T-cell (primary cell): Measurements from ENCODE around the gene NPHP4. TPM values are rescaled to one million over a fixed set of nuclear protein-coding genes. Genes with fewer than 3 reads are reported as not detected.

Source experiments
- ATAC-seq, 4 experiments: fragments of 200-7000 bp in 3 of 4; fragments of 150-1000 bp in 1 of 4; cut with Tn5 transposase; replicated peaks in 1 of 4; 1 replicate in 3 of 4; 2 replicates in 1 of 4; pipeline ENCODE4 v1.10.0; 2021; ENCODE audit warnings: moderate library complexity in 3 of 4, mild to moderate bottlenecking in 2 of 4, moderate number of reproducible peaks in 1 of 4
- CTCF ChIA-PET, 2 donors: fragments of 300-600 bp; sonication (Branson Sonifier 250); formaldehyde crosslinking; loops; one replicate each; lab custom pipeline; 2022; ENCODE audit warnings: antibody characterized with exemption in 2 of 2; lab: Charles Lee
- POLR2A ChIA-PET, 2 donors: fragments of 300-600 bp; sonication (Branson Sonifier 250); formaldehyde crosslinking; loops; one replicate each; lab custom pipeline; 2022; ENCODE audit warnings: antibody characterized with exemption in 2 of 2; lab: Charles Lee
- DNase-seq, 35 experiments: peaks; one replicate each; pipeline versions ENCODE4 v3.0.0 to v3.0.0-alpha.2; 2013 to 2023
- H3K27ac ChIP-seq: one replicate; pipeline ENCODE4 v1.5.1; 2013; ENCODE audit warnings: low read length
- H3K27me3 ChIP-seq, 2 experiments: replicated peaks in 1 of 2; 1 replicate in 1 of 2; 2 replicates in 1 of 2; pipeline versions ENCODE4 v1.6.1 to v1.7.0; 2013; ENCODE audit warnings: low read length in 1 of 2, mixed read lengths in 1 of 2; ENCODE audit not compliant: control insufficient read depth in 2 of 2, insufficient read depth in 2 of 2; ENCODE audit errors: extremely low read depth in 1 of 2
- H3K36me3 ChIP-seq, 2 donors: 1 replicate in 1 of 2; 2 replicates in 1 of 2; pipeline versions ENCODE4 v1.6.1 to v1.7.0; 2013; ENCODE audit warnings: low read length in 1 of 2; ENCODE audit not compliant: control insufficient read depth in 2 of 2, insufficient read depth in 1 of 2; ENCODE audit errors: extremely low read depth in 1 of 2
- H3K4me1 ChIP-seq, 2 experiments: 1 replicate in 1 of 2; 2 replicates in 1 of 2; pipeline versions ENCODE4 v1.6.1 to v1.7.0; 2013; ENCODE audit warnings: low read length in 2 of 2, mixed read lengths in 1 of 2; ENCODE audit not compliant: insufficient read depth in 2 of 2, control insufficient read depth in 1 of 2; ENCODE audit errors: extremely low read depth in 1 of 2
- H3K4me3 ChIP-seq, 2 donors: 1 replicate in 1 of 2; 2 replicates in 1 of 2; pipeline versions ENCODE4 v1.5.1 to v1.7.0; 2013; ENCODE audit warnings: mild to moderate bottlenecking in 2 of 2, low read length in 1 of 2, moderate library complexity in 1 of 2; ENCODE audit not compliant: control insufficient read depth in 1 of 2; ENCODE audit errors: extremely low read depth in 1 of 2
- H3K9me3 ChIP-seq: 2 replicates; pipeline ENCODE4 v1.7.0; 2013
- H3K27ac Mint-ChIP-seq, 2 donors: one replicate each; pipeline ENCODE4 v1.8.0; 2020 to 2021; ENCODE audit warnings: mild to moderate bottlenecking in 2 of 2, mixed read lengths in 2 of 2
- H3K27me3 Mint-ChIP-seq, 2 donors: one replicate each; pipeline ENCODE4 v1.8.0; 2021 to 2022; ENCODE audit warnings: mixed read lengths in 2 of 2
- H3K36me3 Mint-ChIP-seq: one replicate; pipeline ENCODE4 v1.8.0; 2021; ENCODE audit warnings: mixed read lengths
- H3K4me1 Mint-ChIP-seq, 3 donors: one replicate each; pipeline ENCODE4 v1.8.0; 2020 to 2022; ENCODE audit warnings: mixed read lengths in 3 of 3, mild to moderate bottlenecking in 1 of 3
- H3K4me3 Mint-ChIP-seq, 3 donors: one replicate each; pipeline ENCODE4 v1.8.0; 2020 to 2022; ENCODE audit warnings: mild to moderate bottlenecking in 3 of 3, mixed read lengths in 3 of 3, moderate library complexity in 3 of 3
- H3K9me3 Mint-ChIP-seq, 3 donors: one replicate each; pipeline ENCODE4 v1.8.0; 2020 to 2022; ENCODE audit warnings: mixed read lengths in 3 of 3
- WGBS: methylation state at CpG from one replicate; pipeline ENCODE4 v1.1.5; 2013; ENCODE audit warnings: missing lambda C conversion rate; ENCODE audit not compliant: insufficient coverage; 5-methylcytosine and 5-hydroxymethylcytosine counted together
- total RNA-seq, 35 experiments: library from RNA in 6 of 35; stranded (reverse) in 6 of 35; fragments of 120-200 nt in 1 of 35; gene quantifications; one replicate each; pipeline versions ENCODE4 v1.2.1 to v1.2.4 and lab custom pipeline; 2013 to 2026

The NPHP4 gene
- total RNA-seq, 5 donors from 2014 or later (not counting 1 experiment from before 2014, with no cell fraction given): 9.0 to 10.5 (median 9.8) TPM

DNA sequence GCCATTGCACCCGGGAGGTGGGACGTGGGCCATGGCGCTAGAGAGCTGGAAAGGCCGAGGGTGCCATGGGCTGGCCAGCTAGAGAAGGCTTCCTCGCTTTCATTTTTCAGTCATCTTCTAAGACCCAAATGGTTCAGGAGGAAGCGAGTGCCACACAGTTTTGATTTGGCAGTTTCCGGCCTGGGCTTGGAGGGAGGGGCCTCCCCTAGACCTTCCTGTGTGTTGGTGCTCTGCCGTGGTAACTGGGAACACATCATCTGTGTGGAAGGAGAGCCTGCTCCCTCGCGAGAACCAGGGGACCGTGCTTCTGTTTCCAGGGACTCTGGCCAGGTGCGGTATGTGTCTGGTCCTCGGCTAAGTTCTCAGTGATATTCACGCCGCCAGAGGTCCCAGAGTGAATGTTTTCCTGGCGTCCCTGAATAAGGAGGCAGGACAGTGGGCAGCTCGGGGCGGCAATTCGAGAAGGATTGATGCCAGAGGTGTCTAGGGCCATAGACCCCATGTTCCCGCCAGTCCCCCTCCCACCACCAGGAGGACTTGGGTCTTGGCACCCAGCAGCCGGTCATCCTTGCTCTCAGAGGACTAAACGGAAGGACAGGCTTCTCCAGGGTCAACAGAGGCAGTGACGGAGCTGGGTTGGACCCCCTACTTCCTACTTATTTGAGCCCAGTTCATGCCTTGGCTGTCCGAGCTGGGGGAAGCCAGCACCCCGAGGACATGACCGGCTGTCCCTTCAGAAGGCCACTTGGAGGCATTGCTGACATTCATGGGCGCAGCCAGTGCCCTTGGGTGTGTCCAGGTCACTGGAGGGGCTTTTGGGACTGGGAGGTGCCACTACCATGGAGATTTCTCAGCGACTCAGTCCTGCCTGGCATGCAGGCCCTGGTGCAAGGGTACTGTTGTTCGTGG, 2.7 kb upstream of the NPHP4 start:
- peaks cover 10 to 63% of the 10 kb centered on the region in 2 experiments for H3K4me1 ChIP-seq
- POLR2A ChIA-PET: interaction anchor here in 1 of 2 donors (1.1 kb wide), 1 partner anchor 465 kb away, joined by 4 read pairs; no protein-coding TSS in a partner anchor
- CTCF ChIA-PET: interaction anchor here in 1 of 2 donors (0.6 to 0.9 kb wide), 2 partner anchors 31 to 46 kb away, joined by 3 to 5 read pairs; no protein-coding TSS in a partner anchor
- H3K36me3 ChIP-seq: peaks cover 5% of the 10 kb centered on the region in 2 donors
- peak overlapping the region; percentile 2 to 66 for H3K4me3 ChIP-seq
- DNase-seq (peak; percentile 50 to 79 (median 68)), ATAC-seq (peak; percentile 13 to 39 (median 29))
- peak overlapping the region; percentile 57 for H3K27ac ChIP-seq
- 49% methylated on average over 23 of the region's 29 CpGs for WGBS
- Mint-ChIP-seq H3K27me3 (no peaks in the 10 kb centered on the region), H3K36me3 (no peaks in the 10 kb centered on the region), H3K4me1 (peaks cover 43 to 59% (median 57%) of the 10 kb centered on the region in 3 donors), H3K27ac (peak overlapping the region; percentile 96 to 98), H3K9me3 (no peaks in the 10 kb centered on the region), H3K4me3 (peak overlapping the region; percentile 90 to 95 (median 91))
- H3K9me3 ChIP-seq: no peaks in the 10 kb centered on the region
- H3K27me3 ChIP-seq: no peaks in the 10 kb centered on the region

DNA sequence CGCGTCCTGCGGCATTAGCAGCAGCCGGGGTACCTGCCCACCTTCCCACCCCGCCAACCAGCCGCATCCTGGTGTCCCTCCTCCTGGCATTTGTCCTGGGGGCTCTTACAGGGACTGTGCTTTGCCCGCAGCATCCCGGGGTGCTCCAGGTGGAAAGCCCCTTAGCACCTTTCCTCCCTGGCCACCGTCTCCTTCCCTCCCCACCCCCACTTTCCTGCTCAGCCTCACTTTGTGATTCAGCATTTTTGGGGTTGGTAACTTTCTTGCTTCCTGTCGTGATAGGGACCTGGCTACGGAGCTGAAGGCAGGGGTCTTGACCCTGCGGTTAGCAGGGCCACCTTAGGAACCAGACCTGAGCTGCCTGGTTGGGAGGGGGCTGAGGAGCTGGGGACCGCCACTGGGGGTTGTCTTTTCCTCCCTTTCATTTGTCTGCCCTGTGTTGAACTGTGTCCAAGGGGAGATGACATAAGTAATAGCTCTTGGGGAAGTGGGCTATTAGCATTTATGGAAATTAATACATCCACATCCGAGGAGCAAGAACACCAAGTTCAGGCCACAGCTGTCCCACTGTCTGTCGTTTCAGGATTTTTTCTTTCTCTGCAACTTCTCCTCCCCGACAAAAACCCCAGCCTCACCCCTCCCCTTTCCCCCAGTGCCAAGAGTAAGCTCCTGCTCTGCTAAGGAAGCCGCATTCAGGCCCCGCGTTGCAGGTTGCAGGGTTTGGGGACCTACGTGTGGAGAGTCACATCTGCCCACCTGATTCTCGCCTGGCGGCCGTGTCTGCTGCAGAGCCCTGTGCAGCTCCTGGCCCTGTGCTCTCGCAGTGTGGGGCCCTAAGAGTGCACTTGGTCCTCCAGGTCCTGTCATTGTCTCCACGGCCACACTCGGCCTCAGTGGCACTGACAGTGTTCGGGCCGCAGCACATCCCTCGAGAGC, 1.6 kb upstream of the NPHP4 start:
- peak in 3 of 35 experiments; percentile 4 to 42 (median 15) for DNase-seq
- no peaks in the 10 kb centered on the region for H3K36me3 Mint-ChIP-seq
- H3K27me3 Mint-ChIP-seq: no peaks in the 10 kb centered on the region
- Histone ChIP-seq H3K27me3 (no peaks in the 10 kb centered on the region), H3K4me1 (peaks cover 10 to 63% of the 10 kb centered on the region in 2 experiments), H3K4me3 (peak overlapping the region; percentile 65 to 66), H3K36me3 (peaks cover 5% of the 10 kb centered on the region in 2 donors), H3K27ac (peak overlapping the region; percentile 57), H3K9me3 (no peaks in the 10 kb centered on the region)
- H3K27ac Mint-ChIP-seq: peak overlapping the region; percentile 96 to 98
- POLR2A ChIA-PET: interaction anchor here (0.7 to 1.1 kb wide), 3 partner anchors 32 to 466 kb away, joined by 3 to 4 read pairs (median 4); no protein-coding TSS in a partner anchor
- H3K4me1 Mint-ChIP-seq: peaks cover 39 to 53% (median 51%) of the 10 kb centered on the region in 3 donors
- ATAC-seq: no peak
- H3K9me3 Mint-ChIP-seq: no peaks in the 10 kb centered on the region
- peak overlapping the region; percentile 90 to 95 (median 91) for H3K4me3 Mint-ChIP-seq
- CTCF ChIA-PET: interaction anchor here (0.8 to 0.9 kb wide), 3 partner anchors 31 to 35 kb away, joined by 3 to 5 read pairs (median 3); no protein-coding TSS in a partner anchor
- 11% methylated on average over 27 of the region's 29 CpGs for WGBS

GRCh38 chr1:5992814-5993555, 760 bp upstream of the NPHP4 start:
- ATAC-seq: no peak
- Mint-ChIP-seq H3K27ac (peak overlapping the region; percentile 96 to 98), H3K9me3 (no peaks in the 10 kb centered on the region), H3K4me1 (peaks cover 35 to 52% (median 43%) of the 10 kb centered on the region in 3 donors), H3K27me3 (no peaks in the 10 kb centered on the region), H3K4me3 (peak overlapping the region; percentile 90 to 95 (median 91)), H3K36me3 (no peaks in the 10 kb centered on the region)
- DNase-seq: peak in 3 of 35 experiments; percentile 11 to 33 (median 20)
- POLR2A ChIA-PET: interaction anchor here in 1 of 2 donors (0.7 kb wide), 2 partner anchors 33 to 35 kb away, joined by 4 to 6 read pairs; no protein-coding TSS in a partner anchor
- Histone ChIP-seq H3K9me3 (no peaks in the 10 kb centered on the region), H3K4me1 (peaks cover 10 to 56% of the 10 kb centered on the region in 2 experiments), H3K4me3 (peak overlapping the region; percentile 65 to 66), H3K36me3 (peaks cover 5% of the 10 kb centered on the region in 2 donors), H3K27me3 (no peaks in the 10 kb centered on the region), H3K27ac (peak overlapping the region; percentile 57)
- CTCF ChIA-PET: interaction anchor here (0.6 to 1.4 kb wide), 5 partner anchors 10 to 41 kb away, joined by 3 to 7 read pairs (median 3); no protein-coding TSS in a partner anchor
- 0% methylated on average over 25 of the region's 49 CpGs for WGBS

DNA sequence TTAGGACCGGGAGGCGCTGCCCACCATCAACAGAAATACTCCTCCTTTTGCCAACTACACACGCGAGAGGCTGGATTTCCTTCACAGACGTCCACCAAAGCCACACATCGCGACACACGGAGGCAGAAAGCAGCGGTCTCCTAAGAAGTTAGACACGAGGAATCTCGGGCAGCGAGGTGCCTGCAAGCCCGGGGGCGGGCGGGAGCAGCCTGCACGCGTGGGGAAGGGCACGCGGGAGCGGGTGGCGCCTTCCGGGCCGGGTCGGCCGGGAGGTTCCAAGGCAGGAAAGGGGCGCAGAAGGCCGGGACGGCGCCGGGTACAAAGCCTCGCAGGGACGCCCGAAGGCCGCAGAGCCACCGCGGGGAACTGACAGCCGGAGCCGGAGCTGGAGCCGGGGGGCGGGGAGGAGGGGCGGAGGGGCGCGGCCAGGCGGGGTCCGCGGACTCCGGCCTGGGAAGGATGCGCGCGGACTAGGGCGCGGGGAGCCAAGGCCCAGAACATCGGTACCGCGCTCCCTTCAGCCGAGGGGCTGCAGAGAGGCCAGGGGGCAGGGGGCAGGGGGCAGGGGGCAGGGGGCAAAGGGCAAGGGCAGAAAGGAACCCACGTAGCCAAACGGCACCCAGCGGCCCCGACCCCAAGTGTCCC, 722 bp downstream of the NPHP4 start:
- Mint-ChIP-seq H3K27me3 (no peaks in the 10 kb centered on the region), H3K4me3 (peak overlapping the region; percentile 90 to 95 (median 91)), H3K36me3 (no peaks in the 10 kb centered on the region), H3K4me1 (peaks cover 28 to 44% (median 36%) of the 10 kb centered on the region in 3 donors), H3K9me3 (no peaks in the 10 kb centered on the region), H3K27ac (peak overlapping the region; percentile 78 to 80)
- H3K4me1 ChIP-seq: peaks cover 10 to 44% of the 10 kb centered on the region in 2 experiments
- H3K27me3 ChIP-seq: no peaks in the 10 kb centered on the region
- peaks cover 0 to 5% of the 10 kb centered on the region in 2 donors for H3K36me3 ChIP-seq
- DNase-seq (peak in 18 of 35 experiments; percentile 18 to 63 (median 32)), ATAC-seq (peak; percentile 41 to 53 (median 50))
- no peaks in the 10 kb centered on the region for H3K9me3 ChIP-seq
- ChIA-PET CTCF (interaction anchor here in 1 of 2 donors (1.4 kb wide), 1 partner anchor 34 kb away, joined by 7 read pairs; no protein-coding TSS in a partner anchor), POLR2A (interaction anchor here (0.5 to 0.6 kb wide), 4 partner anchors 20 to 41 kb away, joined by 4 to 5 read pairs (median 4); no protein-coding TSS in a partner anchor)
- WGBS: under 1% methylated on average over 44 of the region's 60 CpGs
- peak overlapping the region; percentile 66 to 71 for H3K4me3 ChIP-seq
- H3K27ac ChIP-seq: no peak overlapping the region

DNA sequence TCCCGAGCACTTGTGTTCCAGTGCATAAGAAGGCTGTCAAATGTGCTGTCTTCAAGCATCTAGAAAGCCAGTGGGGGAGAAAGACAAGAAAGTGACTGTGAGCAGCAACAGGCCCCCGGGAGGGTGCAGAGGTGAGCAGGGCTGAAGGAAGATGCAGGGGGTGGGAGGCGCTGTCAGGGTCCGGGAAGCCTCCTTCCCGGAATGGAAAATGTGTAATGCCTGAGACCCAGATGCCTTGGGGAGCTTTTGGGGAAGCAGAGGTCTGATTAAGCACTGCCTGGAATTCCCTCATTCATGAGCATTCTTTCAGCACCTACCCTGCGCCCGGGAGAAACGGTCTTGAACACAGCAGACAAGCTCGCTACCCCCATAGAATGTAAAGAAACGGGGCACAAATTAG, 1.3 kb downstream of the NPHP4 start:
- DNase-seq (no peak), ATAC-seq (no peak)
- peaks cover 10 to 38% of the 10 kb centered on the region in 2 experiments for H3K4me1 ChIP-seq
- no peaks in the 10 kb centered on the region for H3K9me3 Mint-ChIP-seq
- 65% methylated on average over 6 of the region's 10 CpGs for WGBS
- H3K27me3 Mint-ChIP-seq: no peaks in the 10 kb centered on the region
- POLR2A ChIA-PET: interaction anchor here (0.5 to 0.6 kb wide), 4 partner anchors 21 to 41 kb away, joined by 4 to 5 read pairs (median 4); no protein-coding TSS in a partner anchor
- peak overlapping the region; percentile 79 to 95 (median 89) for H3K4me3 Mint-ChIP-seq
- no peaks in the 10 kb centered on the region for H3K36me3 ChIP-seq
- H3K4me1 Mint-ChIP-seq: peaks cover 28 to 41% (median 36%) of the 10 kb centered on the region in 3 donors
- H3K27me3 ChIP-seq: no peaks in the 10 kb centered on the region
- H3K27ac Mint-ChIP-seq: peak overlapping the region; percentile 70 to 78
- peaks cover under 1% of the 10 kb centered on the region for H3K36me3 Mint-ChIP-seq
- H3K4me3 ChIP-seq: peak overlapping the region; percentile 66 to 71
- CTCF ChIA-PET: no interaction called here
- no peaks in the 10 kb centered on the region for H3K9me3 ChIP-seq
- no peak overlapping the region for H3K27ac ChIP-seq
